GM12872 (cell line): ENCODE results near the gene CNGA4.
A peak's percentile ranks its signal among the peaks of the same experiment; 100 is the strongest.

Experiments
- TF ChIP-seq, protein P1 (sequence below): IDR thresholded peaks from 3 replicates; pipeline ENCODE4 v1.5.1; 2011; ENCODE audit warnings: low read depth, mild to moderate bottlenecking, low read length, moderate library complexity; ENCODE audit not compliant: insufficient read depth

The CNGA4 gene

GRCh38 chr11:6251120-6251733, 12.3 kb downstream of the CNGA4 start:
- TF ChIP-seq, protein P1, sequence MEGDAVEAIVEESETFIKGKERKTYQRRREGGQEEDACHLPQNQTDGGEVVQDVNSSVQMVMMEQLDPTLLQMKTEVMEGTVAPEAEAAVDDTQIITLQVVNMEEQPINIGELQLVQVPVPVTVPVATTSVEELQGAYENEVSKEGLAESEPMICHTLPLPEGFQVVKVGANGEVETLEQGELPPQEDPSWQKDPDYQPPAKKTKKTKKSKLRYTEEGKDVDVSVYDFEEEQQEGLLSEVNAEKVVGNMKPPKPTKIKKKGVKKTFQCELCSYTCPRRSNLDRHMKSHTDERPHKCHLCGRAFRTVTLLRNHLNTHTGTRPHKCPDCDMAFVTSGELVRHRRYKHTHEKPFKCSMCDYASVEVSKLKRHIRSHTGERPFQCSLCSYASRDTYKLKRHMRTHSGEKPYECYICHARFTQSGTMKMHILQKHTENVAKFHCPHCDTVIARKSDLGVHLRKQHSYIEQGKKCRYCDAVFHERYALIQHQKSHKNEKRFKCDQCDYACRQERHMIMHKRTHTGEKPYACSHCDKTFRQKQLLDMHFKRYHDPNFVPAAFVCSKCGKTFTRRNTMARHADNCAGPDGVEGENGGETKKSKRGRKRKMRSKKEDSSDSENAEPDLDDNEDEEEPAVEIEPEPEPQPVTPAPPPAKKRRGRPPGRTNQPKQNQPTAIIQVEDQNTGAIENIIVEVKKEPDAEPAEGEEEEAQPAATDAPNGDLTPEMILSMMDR = peak; percentile 94

DNA sequence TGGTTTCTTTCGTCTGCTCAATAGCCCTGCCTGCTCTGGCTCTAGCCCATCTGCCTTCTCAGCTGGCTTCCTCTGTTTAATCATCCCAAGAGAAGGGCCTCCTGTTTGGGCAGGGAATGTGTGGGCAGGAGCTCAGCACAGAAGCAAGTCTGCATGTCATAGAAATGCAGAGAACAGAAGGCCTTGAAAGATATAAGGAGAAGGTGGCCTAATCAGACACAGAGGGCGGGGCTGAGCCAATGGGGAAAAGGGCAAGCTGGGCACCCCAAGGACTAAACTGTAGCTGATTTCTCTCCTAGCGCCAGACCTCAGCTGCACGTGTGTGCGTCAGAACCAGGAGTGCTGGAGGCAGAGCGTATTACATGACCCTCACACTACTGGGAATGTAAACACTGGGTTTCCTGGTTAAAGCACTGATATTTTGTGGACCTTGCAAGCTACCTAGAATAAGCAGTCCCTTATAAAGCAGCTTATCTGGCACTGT, 13.1 kb downstream of the CNGA4 start:
- TF ChIP-seq, protein P1 = no peak

- TF ChIP-seq, protein P1 = no peak
Measured at GRCh38 chr11:6253197-6253596, 14.3 kb downstream of the CNGA4 start.

DNA sequence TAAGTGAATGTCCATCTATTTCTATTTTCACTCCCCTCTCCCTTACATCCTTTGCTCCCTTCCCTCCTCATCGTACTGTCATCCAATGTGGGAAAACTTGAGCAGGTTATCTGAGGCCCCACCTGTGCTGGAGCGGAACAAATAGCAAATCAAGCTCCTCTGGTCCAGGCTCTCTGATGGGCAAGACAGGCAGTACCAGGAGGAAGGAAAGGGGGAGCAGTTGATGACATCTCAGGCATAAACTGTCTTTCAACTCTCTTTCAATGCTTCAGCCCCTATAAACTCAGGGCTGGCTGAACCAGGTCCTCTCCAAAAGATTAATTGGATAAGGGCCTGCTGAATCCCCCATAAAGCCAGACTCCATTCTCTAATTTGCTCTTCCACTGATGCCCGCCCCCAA, 19.3 kb downstream of the CNGA4 start:
- TF ChIP-seq, protein P1 = 0 out of 3 replicates have a peak, but pooled peaks have one; percentile 1

DNA sequence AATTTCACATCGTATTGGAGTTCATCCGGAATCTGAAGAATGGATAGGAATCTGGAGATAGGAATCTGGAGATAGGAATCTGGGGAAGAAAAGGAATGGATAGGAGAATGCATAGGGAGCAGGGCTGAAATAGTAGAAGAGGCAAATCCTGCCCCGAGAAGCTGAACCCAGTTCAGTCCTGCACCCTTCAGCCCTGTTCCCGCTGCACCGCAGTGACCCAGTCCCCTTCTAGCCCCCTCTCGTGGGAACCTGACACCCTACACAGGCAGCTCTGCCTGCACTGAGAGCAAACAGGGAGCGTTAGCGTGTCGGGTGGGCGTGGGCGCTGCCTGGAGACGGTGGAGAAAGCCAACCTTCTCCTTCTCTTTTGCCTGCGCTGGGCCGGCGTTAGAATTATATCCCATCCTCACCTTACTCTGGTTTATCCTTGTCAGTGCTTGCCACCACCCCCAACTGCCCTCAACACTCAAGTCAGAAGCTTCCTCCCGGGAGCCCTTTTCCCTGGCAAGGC, 19.7 kb downstream of the CNGA4 start:
- TF ChIP-seq, protein P1 = no peak

GRCh38 chr11:6260207-6260726, 21.4 kb downstream of the CNGA4 start:
- TF ChIP-seq, protein P1 = no peak

- TF ChIP-seq, protein P1 = no peak
Measured at GRCh38 chr11:6263662-6264061, 24.8 kb downstream of the CNGA4 start.
